ENCODE data around the gene PLXNA2. TPM values are rescaled to one million over a fixed set of nuclear protein-coding genes. Genes with fewer than 3 reads are reported as not detected.

Gene PLXNA2
- total and polyA plus RNA-seq, 11 donors = 9.2 to 28.2 (median 18.0) TPM

- H3K9me3 ChIP-seq = peaks cover 0 to 6% (median 0%) of the 10 kb centered on the region in 12 donors
- ATAC-seq = no peak
- no peak overlapping the region for H3K27ac ChIP-seq
- H3K36me3 ChIP-seq = no peaks in the 10 kb centered on the region
- no peak overlapping the region for H3K4me3 ChIP-seq
- intact Hi-C loops (cut with DNase I) = no loop called here
- WGBS, 4 donors = 84 to 91% (median 88%) methylated on average over 16 of the region's 16 CpGs
- DNase-seq = no peak
- peaks cover 0 to 4% (median 0%) of the 10 kb centered on the region in 9 donors for H3K27me3 ChIP-seq
- TF ChIP-seq POLR2A (IDR thresholded peaks at IDR 0.05) (no peak), CTCF (IDR thresholded peaks at IDR 0.05) (no peak)
- no peaks in the 10 kb centered on the region for H3K4me1 ChIP-seq
These were observed 253.2 kb downstream of the PLXNA2 start for GRCh38 chr1:207990876-207991582.

DNA sequence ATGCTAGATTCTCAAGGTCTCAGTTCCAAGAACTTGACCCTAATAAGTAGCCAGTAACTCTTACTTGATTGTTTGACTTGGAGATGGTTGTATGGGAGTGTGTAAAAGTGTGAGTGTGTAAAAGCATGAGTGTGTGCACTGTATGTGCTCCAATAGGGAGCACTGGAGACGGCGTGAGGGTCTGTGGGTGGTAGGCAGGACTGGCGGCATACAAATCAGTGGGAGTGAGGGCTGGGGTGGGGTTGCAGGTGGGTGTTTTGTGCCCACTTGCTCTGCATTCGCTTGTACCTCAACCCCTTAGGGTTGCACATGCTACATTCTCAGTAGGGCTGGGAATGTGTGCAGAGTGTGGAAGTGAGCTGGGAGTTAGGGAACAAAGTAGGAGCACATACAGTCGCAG is 253.7 kb downstream of the PLXNA2 start:
- H3K4me1 ChIP-seq = no peaks in the 10 kb centered on the region
- H3K36me3 ChIP-seq = no peaks in the 10 kb centered on the region
- no peak overlapping the region for H3K4me3 ChIP-seq
- peaks cover 0 to 4% (median 0%) of the 10 kb centered on the region in 9 donors for H3K27me3 ChIP-seq
- no peak overlapping the region for H3K27ac ChIP-seq
- H3K9me3 ChIP-seq = peaks cover 0 to 6% (median 0%) of the 10 kb centered on the region in 12 donors
- DNase-seq = no peak
- WGBS, 4 donors = 91 to 95% (median 93%) methylated on average over 5 of the region's 5 CpGs
- intact Hi-C loops (cut with DNase I) = no loop called here
- TF ChIP-seq POLR2A (IDR thresholded peaks at IDR 0.05) = no peak
- no peak for TF ChIP-seq CTCF (IDR thresholded peaks at IDR 0.05)
- ATAC-seq = no peak

GRCh38 chr1:207988326-207989165 is 255.6 kb downstream of the PLXNA2 start:
- intact Hi-C loops (cut with DNase I) = loop anchor here in 1 of 10 donors (10.0 kb wide), 1 partner anchor 174 kb away; no protein-coding TSS in a partner anchor
- Histone ChIP-seq H3K4me3 (no peak overlapping the region), H3K4me1 (no peaks in the 10 kb centered on the region), H3K27ac (no peak overlapping the region), H3K27me3 (peaks cover 0 to 4% (median 0%) of the 10 kb centered on the region in 9 donors), H3K36me3 (no peaks in the 10 kb centered on the region), H3K9me3 (peaks cover 0 to under 1% (median 0%) of the 10 kb centered on the region in 12 donors)
- DNase-seq (no peak), ATAC-seq (no peak)
- TF ChIP-seq CTCF (IDR thresholded peaks at IDR 0.05) = no peak
- TF ChIP-seq POLR2A (IDR thresholded peaks at IDR 0.05) = no peak
- 89 to 99% (median 95%) methylated on average over 10 of the region's 10 CpGs for WGBS, 4 donors

- Histone ChIP-seq H3K4me1 (no peaks in the 10 kb centered on the region), H3K27ac (no peak overlapping the region), H3K9me3 (no peaks in the 10 kb centered on the region), H3K36me3 (no peaks in the 10 kb centered on the region), H3K4me3 (no peak overlapping the region), H3K27me3 (peaks cover 0 to 4% (median 0%) of the 10 kb centered on the region in 9 donors)
- intact Hi-C loops (cut with DNase I) = loop anchor here in 1 of 10 donors (10.0 kb wide), 1 partner anchor 172 kb away; no protein-coding TSS in a partner anchor
- WGBS, 4 donors = 79 to 86% (median 81%) methylated on average over 5 of the region's 5 CpGs
- TF ChIP-seq POLR2A (IDR thresholded peaks at IDR 0.05) (no peak), CTCF (IDR thresholded peaks at IDR 0.05) (no peak)
- ATAC-seq (peak in 1 of 4 donors; percentile 22), DNase-seq (no peak)
These were observed 257.0 kb downstream of the PLXNA2 start for GRCh38 chr1:207987164-207987563.
